B cell (primary cell): Measurements from ENCODE around the gene FAM118A. TPM values are rescaled to one million over a fixed set of nuclear protein-coding genes. Genes with fewer than 3 reads are reported as not detected.

Experiments
- ATAC-seq: fragments of 200-7000 bp; cut with Tn5 transposase; one replicate; pipeline ENCODE4 v1.10.0; 2021; ENCODE audit warnings: low read depth, mild to moderate bottlenecking, moderate number of reproducible peaks, moderate library complexity
- CTCF ChIA-PET: fragments of 350-600 bp; sonication (Branson Sonifier 250); formaldehyde crosslinking; loops from one replicate; lab custom pipeline; 2021; ENCODE audit warnings: antibody characterized with exemption, inconsistent platforms; lab: Charles Lee
- POLR2A ChIA-PET: fragments of 350-600 bp; sonication (Branson Sonifier 250); formaldehyde crosslinking; loops from one replicate; lab custom pipeline; 2021; ENCODE audit warnings: antibody characterized with exemption; lab: Charles Lee
- DNase-seq: peaks from one replicate; pipeline ENCODE4 v3.0.0; 2013
- H2AFZ ChIP-seq: 2 replicates; pipeline ENCODE4 v1.6.1; 2012; ENCODE audit warnings: mild to moderate bottlenecking, low read depth, low read length; ENCODE audit not compliant: insufficient read depth, poor library complexity, severe bottlenecking
- H3K27ac ChIP-seq, 2 donors: 1 replicate in 1 of 2; 2 replicates in 1 of 2; pipeline ENCODE4 v1.5.1; 2012 to 2013; ENCODE audit warnings: low read length in 2 of 2, mild to moderate bottlenecking in 2 of 2, moderate library complexity in 1 of 2
- H3K27me3 ChIP-seq, 4 experiments: fragments of 200-600 bp in 1 of 4; sonication (generic) in 1 of 4; replicated peaks in 1 of 4; 1 replicate in 2 of 4; 2 replicates in 2 of 4; pipeline versions ENCODE4 v1.6.1 to v1.7.0; 2013 to 2016; ENCODE audit warnings: low read length in 3 of 4, mild to moderate bottlenecking in 2 of 4, mixed read lengths in 1 of 4, moderate library complexity in 1 of 4; ENCODE audit not compliant: insufficient read depth in 4 of 4, control insufficient read depth in 3 of 4; ENCODE audit errors: control extremely low read depth in 1 of 4
- H3K36me3 ChIP-seq, 2 experiments: replicated peaks in 1 of 2; 1 replicate in 1 of 2; 2 replicates in 1 of 2; pipeline versions ENCODE4 v1.6.1 to v1.7.1; 2013; ENCODE audit warnings: low read length in 1 of 2; ENCODE audit not compliant: insufficient read depth in 2 of 2, control insufficient read depth in 1 of 2; ENCODE audit errors: control extremely low read depth in 1 of 2, extremely low read depth in 1 of 2
- H3K4me1 ChIP-seq, 2 donors: fragments of 200-600 bp in 1 of 2; sonication (generic) in 1 of 2; 1 replicate in 1 of 2; 2 replicates in 1 of 2; pipeline versions ENCODE4 v1.5.1 to v1.6.1; 2013 to 2017; ENCODE audit warnings: low read length in 2 of 2; ENCODE audit not compliant: control insufficient read depth in 2 of 2, insufficient read depth in 2 of 2
- H3K4me2 ChIP-seq: replicated peaks from 2 replicates; pipeline ENCODE3; 2012; ENCODE audit warnings: mild to moderate bottlenecking, low read depth, low read length; ENCODE audit not compliant: poor library complexity, severe bottlenecking
- H3K4me3 ChIP-seq, 5 experiments: fragments of 200-600 bp in 1 of 5; sonication (generic) in 1 of 5; 1 replicate in 3 of 5; 2 replicates in 2 of 5; pipeline versions ENCODE4 v1.5.1 to v1.7.0; 2011 to 2016; ENCODE audit warnings: low read length in 4 of 5, mild to moderate bottlenecking in 4 of 5, low read depth in 2 of 5, control low read depth in 1 of 5, moderate library complexity in 1 of 5; ENCODE audit not compliant: insufficient read depth in 1 of 5; ENCODE audit errors: control extremely low read depth in 1 of 5, extremely low read depth in 1 of 5
- H3K79me2 ChIP-seq: fragments of 200-600 bp; sonication (generic); one replicate; pipeline ENCODE4 v1.6.0; 2016; ENCODE audit warnings: low read length; ENCODE audit not compliant: control insufficient read depth, insufficient read depth
- H3K9ac ChIP-seq: fragments of 200-600 bp; sonication (generic); 2 replicates; pipeline ENCODE4 v1.6.1; 2017; ENCODE audit warnings: mild to moderate bottlenecking, low read length, moderate library complexity
- H3K9me3 ChIP-seq, 3 donors: one replicate each; pipeline versions ENCODE4 v1.6.1 to v1.7.1; 2013; ENCODE audit warnings: low read length in 2 of 3; ENCODE audit not compliant: control insufficient read depth in 2 of 3, insufficient read depth in 1 of 3; ENCODE audit errors: control extremely low read depth in 1 of 3
- H4K20me1 ChIP-seq: 2 replicates; pipeline ENCODE4 v1.6.0; 2012; ENCODE audit warnings: mild to moderate bottlenecking, low read length; ENCODE audit not compliant: insufficient read depth, control insufficient read depth, poor library complexity, severe bottlenecking
- H3K27ac Mint-ChIP-seq: one replicate; pipeline ENCODE4 v1.8.0; 2021; ENCODE audit warnings: mixed read lengths
- H3K27me3 Mint-ChIP-seq: one replicate; pipeline ENCODE4 v1.8.0; 2021; ENCODE audit warnings: mixed read lengths
- H3K4me1 Mint-ChIP-seq: one replicate; pipeline ENCODE4 v1.8.0; 2021; ENCODE audit warnings: mixed read lengths
- H3K4me3 Mint-ChIP-seq: one replicate; pipeline ENCODE4 v1.8.0; 2021; ENCODE audit warnings: mixed read lengths
- H3K9me3 Mint-ChIP-seq: one replicate; pipeline ENCODE4 v1.8.0; 2022; ENCODE audit warnings: mixed read lengths; ENCODE audit not compliant: insufficient read depth
- EZH2 ChIP-seq: IDR thresholded peaks from 2 replicates; pipeline ENCODE4 v1.6.1; 2012; ENCODE audit warnings: borderline replicate concordance, low read depth, mild to moderate bottlenecking, moderate library complexity, low read length; ENCODE audit not compliant: insufficient read depth, poor library complexity, severe bottlenecking
- WGBS: methylation state at CpG from one replicate; pipeline ENCODE4 v1.1.5; 2013; ENCODE audit warnings: missing lambda C conversion rate; ENCODE audit not compliant: insufficient coverage; 5-methylcytosine and 5-hydroxymethylcytosine counted together
- intact Hi-C: fragments of 100-400 bp; cut with micrococcal nuclease; formaldehyde crosslinking; loops from one replicate; pipeline ENCODE4 v1.10.0; 2022
- polyA plus RNA-seq: library from polyadenylated mRNA; depleted of rRNA; stranded (reverse); fragments of >200 nt; gene quantifications from 2 replicates; pipeline ENCODE4 v1.2.3, GENCODE V29; 2012
- total RNA-seq, 2 donors: library from RNA; stranded (reverse); fragments of 120-200 nt in 1 of 2; gene quantifications; 1 replicate in 1 of 2; 2 replicates in 1 of 2; pipeline versions ENCODE4 v1.2.3 to v1.2.4, GENCODE V29; 2013 to 2022
- TF ChIP-seq, protein P1 (sequence below): fragments of 200-600 bp; IDR thresholded peaks from one replicate; pipeline ENCODE4 v1.8.0; 2022; ENCODE audit warnings: antibody characterized with exemption, mild to moderate bottlenecking

Gene FAM118A
- total and polyA plus RNA-seq, 2 donors (not counting 1 experiment from before 2014, with no cell fraction given), result 66.5 to 216 TPM

DNA sequence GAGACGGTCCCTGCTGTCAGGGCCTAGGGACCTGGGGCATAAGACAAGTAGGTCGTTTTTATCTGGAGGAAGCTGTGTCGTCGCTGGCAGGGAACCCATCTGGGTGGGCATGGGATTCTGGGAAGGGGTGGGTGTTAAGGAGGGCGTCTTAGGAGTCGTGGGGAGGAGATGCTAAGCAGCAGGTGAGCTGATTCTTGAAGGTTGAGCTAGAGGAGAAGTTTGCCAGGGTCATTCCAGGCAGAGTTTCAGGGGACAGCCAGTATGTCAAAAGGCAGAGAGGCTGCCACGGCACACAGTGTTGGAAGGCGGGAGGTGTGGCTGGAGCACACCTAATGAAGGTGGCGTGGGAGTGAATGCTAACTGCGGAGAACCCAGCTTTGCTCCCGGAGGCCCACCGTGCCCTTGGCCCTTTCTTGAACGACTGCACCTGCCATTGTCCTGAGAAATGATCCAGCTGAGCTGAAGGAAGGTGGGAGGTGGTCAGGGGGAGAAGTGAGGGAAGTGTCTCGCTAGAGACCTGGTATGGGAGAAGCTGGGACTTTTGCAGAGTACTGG is 1.3 kb downstream of the FAM118A start:
- Histone ChIP-seq H3K27me3 (no peaks in the 10 kb centered on the region), H3K4me2 (peak overlapping the region; percentile 98), H3K27ac (no peak overlapping the region), H2AFZ (no peak overlapping the region), H3K36me3 (no peaks in the 10 kb centered on the region), H3K9me3 (no peaks in the 10 kb centered on the region), H3K4me3 (peak overlapping the region; percentile 11 to 95 (median 80)), H3K79me2 (peaks cover 55% of the 10 kb centered on the region), H3K9ac (peak overlapping the region; percentile 87), H3K4me1 (peaks cover 18 to 25% of the 10 kb centered on the region in 2 donors), H4K20me1 (no peaks in the 10 kb centered on the region)
- ChIA-PET CTCF (no interaction called here), POLR2A (no interaction called here)
- H3K27me3 Mint-ChIP-seq, result no peaks in the 10 kb centered on the region
- ATAC-seq (no peak), DNase-seq (no peak)
- WGBS, result 75% methylated on average over 14 of the region's 14 CpGs
- peaks cover 39% of the 10 kb centered on the region for H3K4me1 Mint-ChIP-seq
- peak overlapping the region; percentile 56 for H3K27ac Mint-ChIP-seq
- no peaks in the 10 kb centered on the region for H3K9me3 Mint-ChIP-seq
- peak overlapping the region; percentile 85 for H3K4me3 Mint-ChIP-seq
- intact Hi-C loops, result loop anchor here (1.0 kb wide), 1 partner anchor 7 kb away; no protein-coding TSS in a partner anchor
- TF ChIP-seq, protein P1, sequence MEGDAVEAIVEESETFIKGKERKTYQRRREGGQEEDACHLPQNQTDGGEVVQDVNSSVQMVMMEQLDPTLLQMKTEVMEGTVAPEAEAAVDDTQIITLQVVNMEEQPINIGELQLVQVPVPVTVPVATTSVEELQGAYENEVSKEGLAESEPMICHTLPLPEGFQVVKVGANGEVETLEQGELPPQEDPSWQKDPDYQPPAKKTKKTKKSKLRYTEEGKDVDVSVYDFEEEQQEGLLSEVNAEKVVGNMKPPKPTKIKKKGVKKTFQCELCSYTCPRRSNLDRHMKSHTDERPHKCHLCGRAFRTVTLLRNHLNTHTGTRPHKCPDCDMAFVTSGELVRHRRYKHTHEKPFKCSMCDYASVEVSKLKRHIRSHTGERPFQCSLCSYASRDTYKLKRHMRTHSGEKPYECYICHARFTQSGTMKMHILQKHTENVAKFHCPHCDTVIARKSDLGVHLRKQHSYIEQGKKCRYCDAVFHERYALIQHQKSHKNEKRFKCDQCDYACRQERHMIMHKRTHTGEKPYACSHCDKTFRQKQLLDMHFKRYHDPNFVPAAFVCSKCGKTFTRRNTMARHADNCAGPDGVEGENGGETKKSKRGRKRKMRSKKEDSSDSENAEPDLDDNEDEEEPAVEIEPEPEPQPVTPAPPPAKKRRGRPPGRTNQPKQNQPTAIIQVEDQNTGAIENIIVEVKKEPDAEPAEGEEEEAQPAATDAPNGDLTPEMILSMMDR, result no peak
- TF ChIP-seq EZH2, result no peak

DNA sequence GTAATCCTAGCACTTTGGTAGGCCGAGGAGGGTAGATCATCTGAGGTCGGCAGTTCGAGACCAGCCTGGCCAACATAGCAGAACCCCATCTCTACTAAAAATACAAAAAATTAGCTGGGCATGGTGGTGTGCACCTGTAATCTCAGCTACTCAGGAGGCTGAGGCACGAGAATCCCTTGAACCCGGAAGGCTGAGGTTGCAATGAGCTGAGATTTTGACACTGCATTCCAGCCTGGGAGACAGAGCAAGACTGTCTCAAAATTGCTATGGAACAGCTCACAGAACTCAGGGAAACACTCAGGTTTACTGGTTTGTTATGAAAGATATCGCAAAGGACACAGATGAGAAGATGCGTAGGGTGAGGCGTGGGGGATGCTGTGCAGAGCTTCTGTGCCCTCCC is 2.7 kb downstream of the FAM118A start:
- Histone ChIP-seq H3K9me3 (no peaks in the 10 kb centered on the region), H3K4me1 (peaks cover 18 to 26% of the 10 kb centered on the region in 2 donors), H2AFZ (no peak overlapping the region), H3K4me3 (no peak overlapping the region), H3K4me2 (no peak overlapping the region), H3K27me3 (no peaks in the 10 kb centered on the region), H4K20me1 (no peaks in the 10 kb centered on the region), H3K79me2 (peaks cover 65% of the 10 kb centered on the region), H3K36me3 (peaks cover 0 to under 1% of the 10 kb centered on the region in 2 experiments), H3K27ac (no peak overlapping the region), H3K9ac (no peak overlapping the region)
- no peak for ATAC-seq
- Mint-ChIP-seq H3K9me3 (no peaks in the 10 kb centered on the region), H3K4me3 (no peak overlapping the region), H3K27ac (no peak overlapping the region), H3K4me1 (peaks cover 41% of the 10 kb centered on the region), H3K27me3 (no peaks in the 10 kb centered on the region)
- TF ChIP-seq, protein P1, result no peak
- no peak for TF ChIP-seq EZH2
- 75% methylated on average over 5 of the region's 8 CpGs for WGBS
- DNase-seq, result no peak
- ChIA-PET POLR2A (no interaction called here), CTCF (interaction anchor here (1.1 kb wide), 2 partner anchors 9 to 49 kb away, joined by 3 read pairs; no protein-coding TSS in a partner anchor)
- intact Hi-C loops, result no loop called here
